RWPE2 (cell line): ENCODE results near the gene PLCB4.

Source experiments
- ATAC-seq: fragments of 200-7000 bp; cut with Tn5 transposase; 3 replicates; pipeline ENCODE4 v1.9.1; 2021; ENCODE audit warnings: low read depth
- DNase-seq: peaks from one replicate; pipeline ENCODE4 v3.0.0-alpha.2; 2020; ENCODE audit warnings: low spot score
- H3K27ac ChIP-seq: fragments of 450-650 bp; 2 replicates; pipeline ENCODE4 v1.5.1; 2017; ENCODE audit warnings: mild to moderate bottlenecking; ENCODE audit not compliant: poor library complexity, severe bottlenecking
- H3K27me3 ChIP-seq: fragments of 250-450 bp; sonication (Bioruptor Pico); 2 replicates; pipeline ENCODE4 v1.5.1; 2021; ENCODE audit warnings: mild to moderate bottlenecking, moderate library complexity; ENCODE audit not compliant: insufficient read depth, poor library complexity, severe bottlenecking
- H3K36me3 ChIP-seq: fragments of 250-450 bp; sonication (Bioruptor Pico); 2 replicates; pipeline ENCODE4 v1.5.1; 2020; ENCODE audit warnings: low read depth, mild to moderate bottlenecking, moderate library complexity
- H3K4me1 ChIP-seq: fragments of 250-450 bp; sonication (Bioruptor Pico); 2 replicates; pipeline ENCODE4 v1.5.1; 2021; ENCODE audit warnings: mild to moderate bottlenecking, moderate library complexity; ENCODE audit not compliant: insufficient read depth, poor library complexity, severe bottlenecking
- H3K4me3 ChIP-seq: fragments of 250-450 bp; sonication (Bioruptor Pico); 2 replicates; pipeline ENCODE4 v1.5.1; 2021; ENCODE audit warnings: mild to moderate bottlenecking, moderate library complexity; ENCODE audit not compliant: severe bottlenecking
- H3K9me3 ChIP-seq: fragments of 250-450 bp; sonication (Bioruptor Pico); 2 replicates; pipeline ENCODE4 v1.5.1; 2021; ENCODE audit warnings: mild to moderate bottlenecking, moderate library complexity; ENCODE audit not compliant: severe bottlenecking
- CTCF ChIP-seq: fragments of 450-650 bp; IDR thresholded peaks from one replicate; pipeline ENCODE4 v1.5.1; 2017; ENCODE audit warnings: mild to moderate bottlenecking, moderate library complexity; ENCODE audit not compliant: poor library complexity, severe bottlenecking

PLCB4 gene

GRCh38 chr20:9092655-9093054 is 23.8 kb downstream of the PLCB4 start:
- peak overlapping the region; percentile 27 for H3K27ac ChIP-seq
- no peaks in the 10 kb centered on the region for H3K9me3 ChIP-seq
- DNase-seq (no peak), ATAC-seq (no peak)
- no peaks in the 10 kb centered on the region for H3K27me3 ChIP-seq
- no peak for TF ChIP-seq CTCF
- no peak overlapping the region for H3K4me3 ChIP-seq
- H3K4me1 ChIP-seq: no peaks in the 10 kb centered on the region
- peaks cover 10% of the 10 kb centered on the region for H3K36me3 ChIP-seq

- H3K27ac ChIP-seq: peak overlapping the region; percentile 4
- no peaks in the 10 kb centered on the region for H3K4me1 ChIP-seq
- DNase-seq (no peak), ATAC-seq (no peak)
- no peak overlapping the region for H3K4me3 ChIP-seq
- peaks cover 10% of the 10 kb centered on the region for H3K36me3 ChIP-seq
- H3K9me3 ChIP-seq: no peaks in the 10 kb centered on the region
- no peaks in the 10 kb centered on the region for H3K27me3 ChIP-seq
- TF ChIP-seq CTCF: no peak
Measured at GRCh38 chr20:9093218-9093957, 24.5 kb downstream of the PLCB4 start.

- peak; percentile 27 for TF ChIP-seq CTCF
- peaks cover 24% of the 10 kb centered on the region for H3K36me3 ChIP-seq
- no peaks in the 10 kb centered on the region for H3K9me3 ChIP-seq
- H3K4me1 ChIP-seq: no peaks in the 10 kb centered on the region
- no peak for ATAC-seq
- no peaks in the 10 kb centered on the region for H3K27me3 ChIP-seq
- peak overlapping the region; percentile 1 for H3K27ac ChIP-seq
- no peak for DNase-seq
- no peak overlapping the region for H3K4me3 ChIP-seq
Measured at GRCh38 chr20:9099372-9099771, 30.5 kb downstream of the PLCB4 start.

GRCh38 chr20:9100691-9101090 is 31.8 kb downstream of the PLCB4 start:
- no peak for TF ChIP-seq CTCF
- Histone ChIP-seq H3K36me3 (peaks cover 30% of the 10 kb centered on the region), H3K4me1 (no peaks in the 10 kb centered on the region), H3K9me3 (no peaks in the 10 kb centered on the region), H3K27ac (no peak overlapping the region), H3K4me3 (no peak overlapping the region), H3K27me3 (no peaks in the 10 kb centered on the region)
- DNase-seq (no peak), ATAC-seq (no peak)

DNA sequence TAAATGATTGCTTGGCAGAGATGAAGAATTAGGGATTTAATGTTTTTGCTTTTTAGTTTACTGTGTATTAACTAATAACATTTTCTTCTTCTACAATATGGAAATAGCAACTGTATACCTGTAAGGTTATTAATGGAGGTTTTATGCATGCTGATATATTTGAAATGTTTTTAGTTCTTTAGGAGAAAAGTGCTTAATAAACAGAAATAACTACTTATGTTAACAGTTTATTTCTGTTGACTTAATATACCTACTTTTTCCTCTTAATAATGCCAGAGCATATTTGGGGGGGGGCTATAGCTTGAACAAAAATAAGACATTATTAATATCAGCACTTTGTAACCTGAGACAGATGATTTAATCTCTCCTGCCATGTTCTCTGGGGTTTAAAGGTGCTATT is 33.6 kb downstream of the PLCB4 start:
- no peaks in the 10 kb centered on the region for H3K9me3 ChIP-seq
- ATAC-seq: no peak
- peaks cover 22% of the 10 kb centered on the region for H3K36me3 ChIP-seq
- peak overlapping the region; percentile 9 for H3K27ac ChIP-seq
- no peak for TF ChIP-seq CTCF
- no peak overlapping the region for H3K4me3 ChIP-seq
- DNase-seq: no peak
- no peaks in the 10 kb centered on the region for H3K4me1 ChIP-seq
- H3K27me3 ChIP-seq: no peaks in the 10 kb centered on the region
